ENCODE data around the gene SPATA3. TPM values are rescaled to one million over a fixed set of nuclear protein-coding genes. Genes with fewer than 3 reads are reported as not detected.

SPATA3 gene
- total and polyA plus RNA-seq, 2 of the 13 experiments (the other 11 are each of a cell fraction or from before 2014, with no cell fraction given), result not detected

- TF ChIP-seq KIAA2018 (CRISPR knock-in tag; IDR thresholded peaks at IDR 0.05; ENCODE audit: borderline replicate concordance) (no peak), ZNF335 (CRISPR knock-in tag; IDR thresholded peaks at IDR 0.05) (peak; percentile 96), ZNF784 (CRISPR knock-in tag; IDR thresholded peaks at IDR 0.05; ENCODE audit: borderline replicate concordance) (no peak), NR0B2 (CRISPR knock-in tag; IDR thresholded peaks at IDR 0.05) (no peak), ZNF678 (CRISPR knock-in tag; IDR thresholded peaks at IDR 0.05) (no peak), PITX1 (CRISPR knock-in tag; IDR thresholded peaks at IDR 0.05) (no peak), ZNF160 (CRISPR knock-in tag; IDR thresholded peaks at IDR 0.05) (no peak), HMGXB4 (CRISPR knock-in tag; IDR thresholded peaks at IDR 0.05; ENCODE audit: borderline replicate concordance in 1 of 2, low read depth in 1 of 2) (0 out of 4 replicates have a peak, but pooled peaks of 1 of the 2 experiments have one; percentile 53), TFDP2 (CRISPR knock-in tag; IDR thresholded peaks at IDR 0.05) (no peak), HNRNPUL1 (IDR thresholded peaks at IDR 0.05; ENCODE audit: low read depth, low read length) (no peak), ZNF121 (CRISPR knock-in tag; IDR thresholded peaks at IDR 0.05) (no peak)
- TF ChIP-seq, protein P1, sequence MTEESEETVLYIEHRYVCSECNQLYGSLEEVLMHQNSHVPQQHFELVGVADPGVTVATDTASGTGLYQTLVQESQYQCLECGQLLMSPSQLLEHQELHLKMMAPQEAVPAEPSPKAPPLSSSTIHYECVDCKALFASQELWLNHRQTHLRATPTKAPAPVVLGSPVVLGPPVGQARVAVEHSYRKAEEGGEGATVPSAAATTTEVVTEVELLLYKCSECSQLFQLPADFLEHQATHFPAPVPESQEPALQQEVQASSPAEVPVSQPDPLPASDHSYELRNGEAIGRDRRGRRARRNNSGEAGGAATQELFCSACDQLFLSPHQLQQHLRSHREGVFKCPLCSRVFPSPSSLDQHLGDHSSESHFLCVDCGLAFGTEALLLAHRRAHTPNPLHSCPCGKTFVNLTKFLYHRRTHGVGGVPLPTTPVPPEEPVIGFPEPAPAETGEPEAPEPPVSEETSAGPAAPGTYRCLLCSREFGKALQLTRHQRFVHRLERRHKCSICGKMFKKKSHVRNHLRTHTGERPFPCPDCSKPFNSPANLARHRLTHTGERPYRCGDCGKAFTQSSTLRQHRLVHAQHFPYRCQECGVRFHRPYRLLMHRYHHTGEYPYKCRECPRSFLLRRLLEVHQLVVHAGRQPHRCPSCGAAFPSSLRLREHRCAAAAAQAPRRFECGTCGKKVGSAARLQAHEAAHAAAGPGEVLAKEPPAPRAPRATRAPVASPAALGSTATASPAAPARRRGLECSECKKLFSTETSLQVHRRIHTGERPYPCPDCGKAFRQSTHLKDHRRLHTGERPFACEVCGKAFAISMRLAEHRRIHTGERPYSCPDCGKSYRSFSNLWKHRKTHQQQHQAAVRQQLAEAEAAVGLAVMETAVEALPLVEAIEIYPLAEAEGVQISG (CRISPR knock-in tag; IDR thresholded peaks at IDR 0.05), result no peak; the same call in none of the 2 replicates
Observed at GRCh38 chr2:231000211-231000904, 4.4 kb downstream of the SPATA3 start (continued).
